Karpas-422 (cell line): ENCODE measurements around the gene TRNAU1AP. TPM values are rescaled to one million over a fixed set of nuclear protein-coding genes. Genes with fewer than 3 reads are reported as not detected.
"Not testable (repeated sequence)": the region's sequence is repeated elsewhere in the genome, so short reads cannot be mapped to it uniquely, and the experiment has no call there.

Experiments used
- DNase-seq: peaks from one replicate; pipeline ENCODE4 v3.0.0-alpha.2; 2015
- H2AFZ ChIP-seq: fragments of 200-600 bp; sonication (generic); 2 replicates; pipeline ENCODE4 v1.6.1; 2014; ENCODE audit warnings: antibody characterized with exemption, low read length, mixed read lengths
- H3K27ac ChIP-seq: fragments of 200-600 bp; sonication (generic); 2 replicates; pipeline ENCODE4 v1.5.1; 2014; ENCODE audit warnings: mild to moderate bottlenecking, low read length, moderate library complexity
- H3K27me3 ChIP-seq: fragments of 200-600 bp; sonication (generic); 2 replicates; pipeline ENCODE4 v1.6.1; 2014; ENCODE audit warnings: low read length, mixed read lengths
- H3K36me3 ChIP-seq: fragments of 200-600 bp; sonication (generic); 2 replicates; pipeline ENCODE4 v1.6.1; 2014; ENCODE audit warnings: low read length, mixed read lengths; ENCODE audit not compliant: insufficient read depth
- H3K4me1 ChIP-seq: fragments of 200-600 bp; sonication (generic); 2 replicates; pipeline ENCODE4 v1.6.1; 2014; ENCODE audit warnings: mild to moderate bottlenecking, low read length, mixed read lengths
- H3K4me2 ChIP-seq: fragments of 200-600 bp; sonication (generic); 2 replicates; pipeline ENCODE4 v1.6.1; 2014; ENCODE audit warnings: low read length, low read depth, mild to moderate bottlenecking; ENCODE audit not compliant: poor library complexity, severe bottlenecking
- H3K4me3 ChIP-seq: fragments of 200-600 bp; sonication (generic); 2 replicates; pipeline ENCODE4 v1.5.1; 2014; ENCODE audit warnings: mild to moderate bottlenecking, antibody characterized with exemption, low read length, mixed read lengths
- H3K79me2 ChIP-seq: fragments of 200-600 bp; sonication (generic); 2 replicates; pipeline ENCODE4 v1.6.1; 2014; ENCODE audit warnings: mild to moderate bottlenecking, low read length, mixed read lengths
- H3K9ac ChIP-seq: fragments of 200-600 bp; sonication (generic); 2 replicates; pipeline ENCODE4 v1.6.0; 2014; ENCODE audit warnings: low read length
- H3K9me2 ChIP-seq: fragments of 200-600 bp; sonication (generic), shearing (Covaris generic); replicated peaks from 2 replicates; pipeline ENCODE4 v1.6.0; 2014; ENCODE audit warnings: mild to moderate bottlenecking, low read length, moderate library complexity; ENCODE audit not compliant: insufficient read depth
- H3K9me3 ChIP-seq: fragments of 300-700, 200-600 bp; sonication (generic); 2 replicates; pipeline ENCODE4 v1.6.1; 2014; ENCODE audit warnings: low read length, mixed read lengths
- H4K20me1 ChIP-seq: fragments of 200-600 bp; sonication (generic); 2 replicates; pipeline ENCODE4 v1.6.1; 2014; ENCODE audit warnings: mild to moderate bottlenecking, antibody characterized with exemption, low read length, low read depth; ENCODE audit not compliant: insufficient read depth
- total RNA-seq: library from RNA; depleted of rRNA; stranded (reverse); fragments of >200 nt; shearing (Covaris generic); gene quantifications from 2 replicates; pipeline ENCODE4 v1.2.3, GENCODE V29; 2014; ENCODE audit warnings: low replicate concordance

Gene TRNAU1AP
- total RNA-seq, 1 experiment from 2014 or later, result 28.6 TPM

DNA sequence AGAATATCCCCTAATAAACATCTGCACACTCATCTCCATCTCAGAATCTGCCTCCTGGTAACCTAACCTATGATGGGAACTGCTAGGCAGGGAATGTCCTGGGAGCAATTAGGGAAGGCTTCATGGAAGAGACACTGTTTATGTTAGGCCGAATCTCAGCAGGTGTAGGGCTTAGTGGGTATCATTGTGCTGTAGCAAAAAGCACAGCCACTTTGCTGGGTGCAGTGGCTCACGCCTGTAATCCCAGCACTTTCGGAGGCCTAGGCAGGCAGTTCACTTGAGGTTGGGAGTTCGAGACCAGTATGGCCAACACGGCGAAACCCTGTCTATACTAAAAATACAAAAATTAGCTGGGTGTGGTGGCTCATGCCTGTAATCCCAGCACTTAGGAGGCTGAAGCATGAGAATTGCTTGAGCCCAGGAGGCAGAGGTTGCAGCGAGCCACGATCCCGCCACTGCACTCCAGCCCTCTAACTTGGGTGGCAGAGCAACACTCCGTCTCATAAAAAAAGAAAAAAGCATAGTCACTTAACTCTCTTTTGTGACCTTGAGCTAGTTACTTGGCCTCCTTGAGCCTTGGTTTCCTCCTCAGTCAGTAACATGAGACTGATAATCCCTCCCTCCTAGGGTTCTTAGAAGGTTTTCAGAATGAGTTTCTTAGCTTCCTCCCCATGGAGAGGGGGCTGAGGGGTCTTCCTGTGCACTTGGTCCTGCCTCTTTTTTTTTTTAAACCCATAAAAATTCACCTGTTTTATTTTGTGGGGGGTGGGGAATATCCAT lies 42.7 kb downstream of the TRNAU1AP start:
- no peaks in the 10 kb centered on the region for H3K27me3 ChIP-seq
- no peaks in the 10 kb centered on the region for H4K20me1 ChIP-seq
- no peak overlapping the region for H3K9ac ChIP-seq
- no peaks in the 10 kb centered on the region for H3K79me2 ChIP-seq
- no peak overlapping the region for H3K4me3 ChIP-seq
- no peak for DNase-seq
- H2AFZ ChIP-seq, result no peak overlapping the region
- H3K36me3 ChIP-seq, result no peaks in the 10 kb centered on the region
- H3K9me2 ChIP-seq, result no peaks in the 10 kb centered on the region
- no peak overlapping the region for H3K4me2 ChIP-seq
- peaks cover 7% of the 10 kb centered on the region for H3K4me1 ChIP-seq
- no peak overlapping the region for H3K27ac ChIP-seq
- no peaks in the 10 kb centered on the region for H3K9me3 ChIP-seq

- not testable (repeated sequence) for H4K20me1 ChIP-seq, H3K9ac ChIP-seq, H2AFZ ChIP-seq, H3K4me3 ChIP-seq, DNase-seq, H3K4me2 ChIP-seq, H3K9me2 ChIP-seq, H3K27me3 ChIP-seq, H3K36me3 ChIP-seq, H3K9me3 ChIP-seq, H3K27ac ChIP-seq, H3K79me2 ChIP-seq, H3K4me1 ChIP-seq
These were observed 43.4 kb downstream of the TRNAU1AP start for GRCh38 chr1:28596276-28596675.

DNA sequence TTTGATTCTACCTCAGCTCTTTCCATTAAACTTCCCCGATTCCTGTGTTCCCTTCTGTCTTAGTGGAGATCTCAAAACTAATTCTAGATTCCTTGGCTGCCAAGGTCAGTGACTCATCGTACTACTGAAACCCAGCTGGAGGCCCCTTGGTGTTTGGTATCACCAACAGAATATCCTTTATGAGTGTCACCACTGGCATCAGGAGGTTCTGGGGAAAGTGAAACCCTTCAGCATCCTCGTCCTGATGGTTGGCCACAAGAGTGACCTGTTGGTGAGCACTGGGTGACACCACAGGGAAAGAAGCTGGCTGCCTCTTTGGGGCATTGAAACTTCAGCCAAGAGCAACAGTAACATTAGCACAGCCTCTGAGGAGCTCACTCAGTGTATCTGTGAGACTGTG lies 48.8 kb downstream of the TRNAU1AP start:
- H3K27ac ChIP-seq, result no peak overlapping the region
- no peaks in the 10 kb centered on the region for H3K9me2 ChIP-seq
- H3K79me2 ChIP-seq, result no peaks in the 10 kb centered on the region
- H3K4me2 ChIP-seq, result no peak overlapping the region
- no peaks in the 10 kb centered on the region for H4K20me1 ChIP-seq
- DNase-seq, result no peak
- H2AFZ ChIP-seq, result no peak overlapping the region
- H3K36me3 ChIP-seq, result peaks cover 12% of the 10 kb centered on the region; the same call in 1 of the 2 replicates
- no peak overlapping the region for H3K9ac ChIP-seq
- H3K9me3 ChIP-seq, result no peaks in the 10 kb centered on the region
- H3K27me3 ChIP-seq, result no peaks in the 10 kb centered on the region
- no peak overlapping the region for H3K4me3 ChIP-seq
- H3K4me1 ChIP-seq, result no peaks in the 10 kb centered on the region

GRCh38 chr1:28602536-28603439 lies 49.9 kb downstream of the TRNAU1AP start:
- Histone ChIP-seq H3K79me2 (no peaks in the 10 kb centered on the region), H2AFZ (no peak overlapping the region), H3K27ac (no peak overlapping the region), H3K36me3 (peaks cover 12% of the 10 kb centered on the region; the same call in 1 of the 2 replicates), H3K9me2 (no peaks in the 10 kb centered on the region), H3K27me3 (no peaks in the 10 kb centered on the region), H3K4me2 (no peak overlapping the region), H3K9ac (no peak overlapping the region), H4K20me1 (no peaks in the 10 kb centered on the region), H3K4me1 (no peaks in the 10 kb centered on the region), H3K9me3 (no peaks in the 10 kb centered on the region), H3K4me3 (no peak overlapping the region)
- DNase-seq, result peak; percentile 73

GRCh38 chr1:28604411-28604810 lies 51.5 kb downstream of the TRNAU1AP start:
- Histone ChIP-seq H3K4me3 (no peak overlapping the region), H2AFZ (no peak overlapping the region), H3K9ac (no peak overlapping the region), H3K79me2 (no peaks in the 10 kb centered on the region), H3K9me3 (no peaks in the 10 kb centered on the region), H3K27me3 (no peaks in the 10 kb centered on the region), H3K27ac (no peak overlapping the region), H3K4me1 (no peaks in the 10 kb centered on the region), H3K4me2 (no peak overlapping the region), H4K20me1 (no peaks in the 10 kb centered on the region), H3K9me2 (no peaks in the 10 kb centered on the region), H3K36me3 (peaks cover 12% of the 10 kb centered on the region; the same call in 1 of the 2 replicates)
- DNase-seq, result no peak

- Histone ChIP-seq H3K9ac (no peak overlapping the region), H3K36me3 (peaks cover 12% of the 10 kb centered on the region; the same call in 1 of the 2 replicates), H3K27ac (no peak overlapping the region), H3K79me2 (no peaks in the 10 kb centered on the region), H3K4me2 (no peak overlapping the region), H3K9me3 (no peaks in the 10 kb centered on the region), H3K4me3 (no peak overlapping the region), H3K9me2 (no peaks in the 10 kb centered on the region), H4K20me1 (no peaks in the 10 kb centered on the region), H3K4me1 (no peaks in the 10 kb centered on the region), H3K27me3 (no peaks in the 10 kb centered on the region), H2AFZ (no peak overlapping the region)
- no peak for DNase-seq
These were observed 52.1 kb downstream of the TRNAU1AP start for GRCh38 chr1:28604962-28605361.

GRCh38 chr1:28606771-28607170 lies 53.9 kb downstream of the TRNAU1AP start:
- Histone ChIP-seq H3K4me3 (no peak overlapping the region), H3K36me3 (peaks cover 12% of the 10 kb centered on the region; the same call in 1 of the 2 replicates), H3K9me2 (no peaks in the 10 kb centered on the region), H3K4me2 (no peak overlapping the region), H3K9ac (no peak overlapping the region), H3K79me2 (no peaks in the 10 kb centered on the region), H2AFZ (no peak overlapping the region), H4K20me1 (no peaks in the 10 kb centered on the region), H3K4me1 (no peaks in the 10 kb centered on the region), H3K27me3 (no peaks in the 10 kb centered on the region), H3K27ac (no peak overlapping the region), H3K9me3 (no peaks in the 10 kb centered on the region)
- DNase-seq, result no peak

- peaks cover 21% of the 10 kb centered on the region for H3K36me3 ChIP-seq
These were observed 60.3 kb downstream of the TRNAU1AP start for GRCh38 chr1:28613175-28613574.

More at GRCh38 chr1:28613175-28613574, 60.3 kb downstream of the TRNAU1AP start:
- Histone ChIP-seq H3K79me2 (no peaks in the 10 kb centered on the region), H3K9me2 (no peaks in the 10 kb centered on the region), H2AFZ (no peak overlapping the region), H3K4me2 (no peak overlapping the region), H3K9me3 (no peaks in the 10 kb centered on the region), H3K4me1 (no peaks in the 10 kb centered on the region), H3K4me3 (no peak overlapping the region), H4K20me1 (no peaks in the 10 kb centered on the region), H3K27ac (no peak overlapping the region), H3K9ac (no peak overlapping the region), H3K27me3 (no peaks in the 10 kb centered on the region)
- DNase-seq, result no peak
